ENCODE results near the gene PTPRM.

Gene PTPRM

DNA sequence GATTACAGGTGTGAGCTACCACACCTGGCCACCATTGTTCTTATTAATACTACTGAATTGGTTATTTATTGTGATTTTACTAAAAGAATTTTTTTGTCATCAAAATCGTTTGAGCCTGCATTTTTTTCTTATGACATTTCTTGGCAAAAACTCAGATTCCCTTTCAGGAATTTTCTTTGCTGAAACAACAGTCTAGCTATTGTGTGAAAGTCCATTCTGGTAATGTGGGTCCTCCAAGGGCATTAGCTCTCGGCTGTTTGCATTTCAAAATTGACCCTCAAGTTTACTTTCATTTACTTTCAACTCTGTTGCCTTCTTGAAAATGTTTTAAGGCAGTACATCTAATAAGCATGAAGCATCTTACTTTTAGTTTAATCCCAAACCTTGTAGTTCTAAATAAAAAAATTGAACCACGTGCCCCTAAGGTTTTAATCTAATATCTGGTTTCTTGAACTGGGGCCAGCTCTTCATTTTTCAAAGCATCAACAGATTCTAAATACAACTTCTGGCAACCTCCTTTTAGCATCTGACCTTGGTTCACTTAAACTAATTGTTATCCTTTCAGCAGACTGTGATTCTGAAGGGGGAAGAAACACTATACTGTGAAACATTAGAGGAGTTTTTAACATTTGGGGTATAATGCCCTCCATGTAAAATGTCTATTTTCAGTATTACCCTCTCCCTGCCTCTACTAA is 716.9 kb downstream of the PTPRM start:
- DNase-seq (ENCODE audit: low read depth) = no peak

DNA sequence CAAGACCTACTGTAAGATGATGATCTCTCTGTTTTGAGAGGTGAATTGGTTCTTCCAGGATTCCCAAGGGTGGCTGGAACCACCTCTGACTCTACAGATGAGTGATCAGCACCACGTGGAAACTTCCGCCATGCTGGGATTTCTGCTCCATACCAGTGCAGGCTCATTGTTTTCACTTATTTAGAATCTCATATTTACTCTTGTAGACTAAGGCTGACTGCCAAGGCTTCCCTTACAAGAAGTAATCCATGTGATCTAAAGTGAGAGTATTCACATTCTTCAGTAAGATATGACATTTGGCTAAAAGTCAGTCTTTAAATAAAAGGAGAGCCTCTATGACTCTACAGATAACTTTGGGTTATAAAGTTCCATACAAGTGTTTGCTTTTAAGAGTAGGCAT is 719.2 kb downstream of the PTPRM start:
- DNase-seq (ENCODE audit: low read depth) = no peak

GRCh38 chr18:8287196-8287885 is 720.2 kb downstream of the PTPRM start:
- no peak for DNase-seq (ENCODE audit: low read depth)

GRCh38 chr18:8288472-8289195 is 721.5 kb downstream of the PTPRM start:
- DNase-seq (ENCODE audit: low read depth) = no peak

- DNase-seq (ENCODE audit: low read depth) = no peak
These were observed 723.3 kb downstream of the PTPRM start for GRCh38 chr18:8290435-8290834.

- DNase-seq (ENCODE audit: low read depth) = no peak
These were observed 723.8 kb downstream of the PTPRM start for GRCh38 chr18:8290913-8291312.

DNA sequence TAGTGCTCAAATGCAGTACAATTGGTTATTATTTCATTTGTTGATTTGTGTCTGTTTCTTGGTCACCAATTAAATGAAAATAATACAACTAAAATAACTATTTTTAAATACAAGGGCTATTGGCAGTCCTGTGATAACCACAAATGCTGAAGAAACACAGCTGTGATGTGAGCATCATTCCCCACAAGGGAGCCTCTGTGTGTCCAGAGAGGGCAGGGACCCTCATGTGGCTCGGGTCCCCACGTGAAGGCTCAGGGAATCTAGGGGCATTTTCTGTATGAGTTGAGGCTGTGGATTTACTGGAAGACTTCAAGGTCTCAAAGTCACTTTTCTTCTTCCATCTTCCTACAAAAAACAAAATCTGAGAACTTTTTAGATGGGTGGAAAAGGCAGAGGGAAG is 726.1 kb downstream of the PTPRM start:
- DNase-seq (ENCODE audit: low read depth) = no peak

GRCh38 chr18:8296886-8297616 is 729.9 kb downstream of the PTPRM start:
- no peak for DNase-seq (ENCODE audit: low read depth)

DNA sequence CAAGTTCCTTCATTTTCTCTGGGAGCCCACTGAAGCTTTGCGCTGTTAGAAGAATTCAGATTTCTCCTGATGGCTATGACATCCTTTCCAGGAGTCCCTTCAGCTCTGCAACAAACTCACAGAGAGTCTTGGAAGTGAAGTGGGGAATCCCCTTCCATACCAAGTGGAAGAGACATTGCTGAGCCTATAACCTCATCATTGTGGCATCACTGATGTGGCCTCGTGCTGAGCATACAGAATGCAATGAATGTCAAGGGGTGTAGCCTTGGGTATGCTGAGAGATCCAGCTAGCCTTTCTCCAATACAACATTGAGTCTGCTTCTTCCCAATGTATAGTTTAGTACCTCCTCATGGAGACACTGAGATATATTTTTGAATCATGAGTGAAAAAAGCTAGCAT is 731.1 kb downstream of the PTPRM start:
- DNase-seq (ENCODE audit: low read depth) = no peak

DNA sequence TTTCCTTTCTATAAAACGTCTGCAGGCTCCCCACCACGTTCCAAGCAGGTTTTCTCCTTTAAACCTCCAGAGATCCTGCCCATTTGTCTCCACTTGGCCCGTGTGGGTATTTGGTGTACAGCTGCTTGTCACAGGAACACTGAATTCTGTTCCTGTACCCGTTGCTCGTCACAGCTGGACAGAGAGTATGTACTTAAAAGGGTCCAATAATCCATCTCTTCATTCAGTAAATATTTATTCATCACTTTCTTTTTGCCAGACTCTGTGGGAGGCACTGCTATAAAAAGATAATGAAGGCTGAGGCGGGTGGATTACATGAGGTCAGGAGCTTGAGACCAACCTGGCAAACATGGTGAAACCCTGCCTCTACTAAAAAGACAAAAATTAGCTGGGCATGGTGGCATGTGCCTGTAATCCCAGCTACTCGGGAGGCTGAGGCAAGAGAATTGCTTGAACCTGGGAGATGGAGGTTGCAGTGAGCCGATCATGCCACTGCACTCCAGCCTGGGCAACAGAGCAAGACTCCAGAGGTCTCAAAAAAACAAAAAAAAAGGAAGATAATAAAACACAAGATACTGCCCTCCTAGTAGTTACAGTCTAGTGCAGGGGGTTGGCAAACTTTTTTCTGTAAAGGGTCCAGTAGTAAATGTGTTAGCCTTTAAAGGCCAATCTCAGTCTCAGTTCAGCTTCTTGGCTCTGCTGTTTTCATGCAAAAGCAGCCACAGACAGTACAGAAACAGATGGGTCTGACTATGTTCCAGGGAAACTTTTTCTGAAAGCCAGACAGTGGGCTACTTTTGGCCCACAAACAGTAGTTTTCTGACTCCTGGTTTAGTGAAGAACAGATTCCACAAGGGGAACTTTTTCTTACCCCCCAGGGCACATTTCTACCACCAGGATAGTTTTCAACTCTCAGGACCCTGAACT is 732.2 kb downstream of the PTPRM start:
- DNase-seq (ENCODE audit: low read depth) = no peak

DNA sequence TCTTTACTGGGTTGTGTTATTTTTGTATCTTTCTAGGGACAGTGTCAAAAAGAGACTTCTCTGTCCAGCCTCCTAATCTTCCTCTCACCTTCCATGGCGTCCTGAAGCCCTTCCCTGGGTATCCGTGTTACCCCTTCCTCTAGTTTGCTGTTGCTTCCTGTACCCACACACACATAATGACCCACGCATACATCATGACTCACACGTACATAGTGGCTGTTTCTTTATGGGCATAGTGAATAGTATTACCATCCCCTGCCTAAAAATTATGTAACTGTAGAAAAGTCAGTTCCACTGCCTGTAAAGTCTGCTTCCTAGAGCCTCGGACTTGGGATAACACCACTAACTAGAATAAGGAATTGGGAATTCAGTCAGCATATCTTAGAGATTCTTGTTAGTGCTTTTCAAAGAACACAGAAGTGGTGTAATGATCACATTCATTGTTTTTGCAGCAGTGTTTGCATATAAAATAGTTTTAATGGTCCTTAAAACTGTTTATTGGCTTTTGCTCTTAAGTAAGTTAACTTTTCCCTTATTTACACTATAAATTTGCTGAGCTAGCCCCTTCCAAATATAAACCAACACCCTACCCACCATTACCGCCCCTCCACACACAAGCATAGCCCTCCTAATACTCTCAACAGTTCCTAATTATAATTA is 733.8 kb downstream of the PTPRM start:
- DNase-seq (ENCODE audit: low read depth) = no peak

DNA sequence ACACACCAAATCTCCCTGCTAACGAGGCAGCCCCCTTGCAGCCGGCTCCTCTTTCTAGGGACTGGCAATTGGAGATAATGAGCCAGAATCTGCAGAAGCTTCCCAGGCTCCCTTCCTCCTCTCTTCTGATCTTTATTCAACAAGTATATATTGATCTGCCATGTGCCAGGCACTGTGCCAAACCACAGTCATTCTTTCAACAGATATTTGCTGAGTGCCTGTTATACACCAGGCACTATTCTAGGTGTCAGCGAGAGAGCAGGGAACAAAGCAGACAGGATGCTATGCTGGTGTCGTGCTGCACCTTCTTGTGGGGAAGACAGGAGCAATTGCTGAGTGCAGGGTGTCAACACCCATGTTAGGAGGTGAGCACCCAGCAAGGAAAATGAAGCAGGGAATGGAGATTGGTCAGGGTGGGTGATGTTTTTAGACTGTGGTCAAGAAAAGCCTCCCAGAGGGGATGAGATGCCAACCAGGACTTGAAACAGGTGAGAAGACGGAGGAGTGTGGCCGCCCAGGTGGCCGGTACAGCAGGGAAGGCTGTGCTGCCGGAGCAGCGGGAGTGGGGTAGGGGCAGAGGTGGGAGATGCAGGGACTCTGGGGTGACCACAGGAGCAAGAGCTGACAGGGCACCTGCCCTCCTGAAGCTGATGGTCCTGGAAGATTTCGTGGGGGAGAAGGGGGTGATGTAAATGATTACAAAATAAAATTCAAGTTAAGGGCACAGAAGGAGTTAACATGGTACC is 734.5 kb downstream of the PTPRM start:
- DNase-seq (ENCODE audit: low read depth) = no peak

DNA sequence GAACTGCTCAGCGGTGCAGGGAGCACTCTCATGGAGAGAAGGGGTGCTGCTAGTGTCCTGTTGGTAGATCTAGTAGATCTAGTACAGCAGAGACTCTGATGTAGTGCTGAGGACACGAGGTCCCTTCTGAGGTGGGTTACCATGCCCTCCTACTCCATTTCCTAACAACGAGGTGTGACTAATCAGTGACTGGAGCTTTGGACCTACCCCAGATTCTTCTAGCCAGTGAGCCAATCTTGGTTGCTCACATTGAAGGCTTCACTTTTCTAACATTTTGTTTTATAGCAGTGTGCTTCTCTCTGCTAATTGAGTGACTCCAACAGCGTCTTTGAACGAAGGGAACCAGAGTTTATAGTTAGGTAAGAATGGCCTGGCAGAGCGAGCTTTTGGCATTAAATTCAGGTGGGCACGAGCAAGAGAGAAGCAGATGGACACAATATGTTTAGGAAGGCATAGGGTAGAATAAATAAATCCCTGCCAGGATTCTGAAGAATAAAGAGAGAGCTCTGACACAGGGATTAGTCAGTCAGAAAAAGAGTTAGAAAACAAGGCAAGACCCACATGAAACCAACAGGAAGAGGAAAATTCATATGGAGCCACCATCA is 736.1 kb downstream of the PTPRM start:
- no peak for DNase-seq (ENCODE audit: low read depth)

DNA sequence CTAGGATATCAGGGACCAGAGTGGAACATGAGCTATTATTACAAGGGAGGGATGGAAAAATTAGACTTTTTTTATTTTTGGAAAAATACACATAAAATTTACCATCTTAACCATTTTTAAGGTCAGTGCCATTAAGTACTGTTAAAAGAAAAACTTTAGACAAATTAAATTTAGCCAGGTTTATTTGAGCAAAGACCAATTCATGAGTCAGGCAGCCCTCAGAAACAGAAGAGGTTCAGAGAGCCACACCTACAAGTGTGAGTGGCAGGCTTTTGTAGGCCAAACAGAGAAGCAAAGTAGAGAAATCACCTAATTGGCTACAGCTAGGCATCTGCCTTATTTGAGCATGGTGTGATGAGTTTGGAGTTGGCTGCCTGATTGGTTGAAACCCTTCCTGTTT is 740.8 kb downstream of the PTPRM start:
- no peak for DNase-seq (ENCODE audit: low read depth)

DNA sequence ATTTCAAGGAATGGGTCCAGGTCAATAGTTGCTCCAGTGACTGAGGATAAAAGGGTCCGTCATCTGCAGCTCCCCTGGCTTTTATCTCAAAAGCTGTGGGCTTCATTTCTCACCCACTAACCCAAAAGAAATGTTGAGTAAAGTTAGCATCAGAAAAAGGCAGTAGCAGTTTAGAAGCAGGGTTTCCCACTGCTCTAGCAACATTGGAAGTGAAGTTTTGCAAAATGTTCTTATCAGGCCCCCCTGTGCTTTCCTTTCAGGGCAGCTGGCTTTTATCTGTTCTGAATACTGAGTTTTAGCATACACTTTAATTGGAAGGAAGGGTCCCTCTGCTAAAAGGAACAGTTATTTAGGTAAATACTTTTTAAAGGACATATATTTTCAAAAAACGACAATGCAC is 745.9 kb downstream of the PTPRM start:
- DNase-seq (ENCODE audit: low read depth) = no peak

DNA sequence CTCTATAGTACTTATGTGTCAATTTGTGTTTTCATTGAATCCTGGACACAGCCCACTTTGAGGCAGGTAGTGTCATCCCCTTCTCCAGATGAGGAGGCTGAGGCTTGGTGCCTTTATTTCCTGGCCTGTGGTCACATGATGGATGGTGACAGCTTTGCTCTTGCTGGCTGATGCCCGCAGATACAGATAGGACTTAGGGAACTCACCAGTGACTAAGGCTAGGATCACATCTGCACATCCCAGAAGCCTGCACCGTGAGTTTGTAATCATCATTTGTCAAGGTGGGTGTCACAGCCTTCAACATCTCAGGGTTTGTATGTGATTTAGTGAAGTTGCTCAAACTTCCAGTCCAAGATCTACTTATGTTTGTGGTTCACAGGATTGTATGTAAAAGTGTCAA is 747.0 kb downstream of the PTPRM start:
- DNase-seq (ENCODE audit: low read depth) = no peak

DNA sequence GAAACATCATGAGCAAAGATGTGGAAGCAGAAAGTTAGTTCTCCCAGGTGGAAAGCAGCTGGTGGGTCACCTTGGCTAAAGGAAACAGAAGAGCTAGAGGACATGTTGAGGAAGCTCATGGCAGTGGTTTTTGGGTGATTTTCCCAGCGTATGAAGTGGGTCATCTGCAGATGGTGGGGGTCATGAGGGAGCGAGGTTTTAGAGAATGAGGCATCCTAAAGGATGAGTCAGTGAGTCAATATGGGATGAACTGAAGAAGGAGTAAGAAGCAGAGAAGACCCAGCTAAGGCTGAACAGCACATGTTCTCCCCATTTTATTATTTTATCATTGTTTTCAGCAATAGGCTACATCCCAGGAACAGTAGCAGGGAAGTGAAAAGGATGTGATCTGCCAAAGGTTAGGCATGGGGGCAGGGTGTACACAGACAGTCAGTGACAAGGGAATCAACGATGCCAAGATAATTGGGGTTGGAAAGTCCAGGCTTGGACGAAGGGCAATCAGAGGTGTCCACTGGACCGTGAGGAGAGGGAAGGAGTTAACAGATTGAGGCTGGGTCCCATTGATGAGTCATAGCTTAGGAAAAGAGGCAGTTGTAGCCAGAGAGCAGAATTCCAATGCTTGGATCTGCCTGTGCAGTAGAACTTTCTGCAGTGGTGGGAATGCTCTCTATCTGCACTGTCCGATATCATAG is 752.8 kb downstream of the PTPRM start:
- DNase-seq (ENCODE audit: low read depth) = no peak

DNA sequence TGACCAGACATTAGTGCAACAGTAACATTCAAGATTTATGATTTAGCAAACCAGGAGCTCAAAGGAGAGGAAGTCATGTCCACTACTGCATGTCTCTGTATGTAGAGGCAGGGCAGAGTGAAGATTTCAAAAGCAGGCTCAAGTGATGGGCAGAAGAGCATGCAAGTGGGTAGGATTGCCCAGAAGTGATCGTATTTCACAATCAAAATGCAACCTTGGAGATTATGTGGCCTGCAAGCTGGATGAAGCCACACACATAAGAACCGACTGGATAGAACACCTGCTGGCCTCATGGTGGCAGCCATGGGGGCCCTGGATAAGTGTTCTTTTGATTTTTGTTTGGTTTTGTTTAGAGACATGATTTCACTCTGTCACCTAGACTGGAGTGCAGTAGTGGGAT is 755.4 kb downstream of the PTPRM start:
- DNase-seq (ENCODE audit: low read depth) = no peak

All from stimulated activated CD8-positive, alpha-beta memory T cell treated with anti-CD3 and anti-CD28 coated beads, Interleukin-7, amount 100 ng/mL, for 24 hours (primary cell).